Breast epithelium (tissue), 4 donors: ENCODE data around the gene COL17A1. TPM values are rescaled to one million over a fixed set of nuclear protein-coding genes. Genes with fewer than 3 reads are reported as not detected.

Experiments used
- DNase-seq, 2 donors: peaks; one replicate each; pipeline ENCODE4 v3.0.0-alpha.2; 2019; ENCODE audit warnings: low spot score in 2 of 2
- H3K27ac ChIP-seq, 2 donors: fragments of 200-600 bp; sonication (generic) in 1 of 2; one replicate each; pipeline ENCODE4 v1.5.1; 2016 to 2019; ENCODE audit warnings: mild to moderate bottlenecking in 1 of 2
- H3K27me3 ChIP-seq, 2 donors: fragments of 200-600 bp; sonication (generic) in 1 of 2; one replicate each; pipeline versions ENCODE4 v1.5.1 to v1.6.0; 2017 to 2019; ENCODE audit warnings: control low read depth in 1 of 2, mild to moderate bottlenecking in 1 of 2
- H3K36me3 ChIP-seq: fragments of 200-600 bp; one replicate; pipeline ENCODE4 v1.5.1; 2019
- H3K4me1 ChIP-seq, 2 donors: fragments of 200-600 bp; sonication (generic); one replicate each; pipeline ENCODE4 v1.5.1; 2016 to 2019; ENCODE audit warnings: control low read depth in 1 of 2
- H3K4me3 ChIP-seq, 3 donors: fragments of 200-600 bp; sonication (generic); 1 replicate in 2 of 3; 2 replicates in 1 of 3; pipeline ENCODE4 v1.5.1; 2016 to 2019; ENCODE audit warnings: mild to moderate bottlenecking in 3 of 3, moderate library complexity in 2 of 3
- H3K9me3 ChIP-seq, 2 donors: fragments of 200-600 bp; sonication (generic) in 1 of 2; one replicate each; pipeline ENCODE4 v1.5.1; 2016 to 2019; ENCODE audit warnings: control low read depth in 1 of 2
- CTCF ChIP-seq, 3 donors: fragments of 450-650 bp; IDR thresholded peaks; one replicate each; pipeline ENCODE4 v1.5.1; 2016 to 2017; ENCODE audit warnings: antibody characterized with exemption in 3 of 3, mild to moderate bottlenecking in 3 of 3, moderate library complexity in 3 of 3
- POLR2A ChIP-seq: fragments of 450-650 bp; IDR thresholded peaks from one replicate; pipeline ENCODE4 v1.6.1; 2016; ENCODE audit warnings: antibody characterized with exemption, mild to moderate bottlenecking, moderate library complexity
- POLR2AphosphoS5 ChIP-seq, 3 donors: sonication (generic); formaldehyde crosslinking; IDR thresholded peaks; one replicate each; pipeline ENCODE4 v1.6.1; 2017; ENCODE audit warnings: antibody characterized with exemption in 3 of 3
- intact Hi-C: fragments of 100-400 bp; cut with DNase I; formaldehyde crosslinking; loops from one replicate; pipeline ENCODE4 v1.15.1; 2023; ENCODE audit warnings: low total_unique reads
- total RNA-seq, 3 donors: library from RNA; depleted of rRNA; stranded (reverse); fragments of >200 nt; gene quantifications; one replicate each; pipeline ENCODE4 v1.1.0, GENCODE V29; 2016

Gene COL17A1
- total RNA-seq, 3 donors from 2014 or later, result 0.16 to 56.1 (median 34.1) TPM

- H3K9me3 ChIP-seq, result no peaks in the 10 kb centered on the region
- H3K36me3 ChIP-seq, result no peaks in the 10 kb centered on the region
- intact Hi-C loops, result no loop called here
- peak overlapping the region in 2 of 3 donors; percentile 42 to 43 for H3K4me3 ChIP-seq
- DNase-seq, result no peak
- no peaks in the 10 kb centered on the region for H3K27me3 ChIP-seq
- peak overlapping the region; percentile 48 to 70 for H3K27ac ChIP-seq
- H3K4me1 ChIP-seq, result no peaks in the 10 kb centered on the region
- TF ChIP-seq POLR2AphosphoS5 (IDR thresholded peaks at IDR 0.05) (no peak), POLR2A (no peak), CTCF (IDR thresholded peaks at IDR 0.05) (no peak)
Observed at GRCh38 chr10:104084482-104085142, 1.1 kb downstream of the COL17A1 start.

DNA sequence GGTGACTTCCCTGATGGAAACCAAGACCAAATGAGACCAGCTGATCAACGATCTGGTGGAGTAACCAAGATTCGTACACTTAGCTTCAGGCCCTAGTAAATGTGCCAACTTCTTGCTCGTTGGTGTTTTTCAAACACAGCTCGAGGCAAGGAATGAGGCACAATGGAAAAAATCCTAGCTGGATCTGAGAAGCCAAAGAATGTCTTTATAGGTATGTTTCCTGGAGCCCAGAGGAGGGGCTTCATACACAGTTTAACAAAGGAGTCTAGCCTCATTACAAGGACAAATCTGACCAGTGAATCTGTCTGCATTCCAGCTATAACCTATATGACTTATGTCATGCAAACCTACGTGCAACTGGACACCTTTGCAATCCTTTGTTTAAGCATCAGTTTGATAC, 3.7 kb downstream of the COL17A1 start:
- Histone ChIP-seq H3K27me3 (no peaks in the 10 kb centered on the region), H3K9me3 (no peaks in the 10 kb centered on the region), H3K36me3 (no peaks in the 10 kb centered on the region), H3K27ac (peak overlapping the region; percentile 48 to 71), H3K4me3 (peak overlapping the region in 1 of 3 donors; percentile 43), H3K4me1 (no peaks in the 10 kb centered on the region)
- peak in 1 of 2 donors; percentile 51 for DNase-seq
- TF ChIP-seq CTCF (IDR thresholded peaks at IDR 0.05), result no peak
- no peak for TF ChIP-seq POLR2A
- no peak for TF ChIP-seq POLR2AphosphoS5 (IDR thresholded peaks at IDR 0.05)
- intact Hi-C loops, result no loop called here

DNA sequence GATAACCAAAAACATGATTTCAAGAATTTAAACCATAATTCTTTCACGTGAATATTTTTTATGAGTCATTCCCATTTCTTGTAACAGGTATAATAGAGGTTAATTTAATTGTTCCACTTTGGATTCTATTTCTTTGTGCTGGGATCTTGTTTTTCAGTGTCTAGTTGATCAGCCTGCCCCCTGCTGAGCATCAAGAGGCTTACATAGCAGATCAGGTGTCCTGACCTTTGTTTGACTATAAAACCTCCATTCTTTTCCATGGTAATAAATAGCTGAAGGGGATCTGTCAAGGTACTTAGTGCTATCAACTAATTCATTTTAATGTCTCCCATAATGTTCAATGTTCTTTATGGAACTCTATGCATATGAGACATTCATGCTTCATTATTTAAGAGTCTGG, 4.9 kb downstream of the COL17A1 start:
- H3K27ac ChIP-seq, result peak overlapping the region; percentile 16 to 48
- no peaks in the 10 kb centered on the region for H3K4me1 ChIP-seq
- no peak for DNase-seq
- TF ChIP-seq POLR2AphosphoS5 (IDR thresholded peaks at IDR 0.05) (no peak), CTCF (IDR thresholded peaks at IDR 0.05) (peak in 1 of 3 donors; percentile 25), POLR2A (no peak)
- H3K36me3 ChIP-seq, result no peaks in the 10 kb centered on the region
- intact Hi-C loops, result no loop called here
- no peaks in the 10 kb centered on the region for H3K27me3 ChIP-seq
- H3K4me3 ChIP-seq, result no peak overlapping the region
- H3K9me3 ChIP-seq, result no peaks in the 10 kb centered on the region

- no peaks in the 10 kb centered on the region for H3K27me3 ChIP-seq
- no peak for DNase-seq
- intact Hi-C loops, result no loop called here
Observed at GRCh38 chr10:104077663-104078151, 8.0 kb downstream of the COL17A1 start.

More at GRCh38 chr10:104077663-104078151, 8.0 kb downstream of the COL17A1 start:
- Histone ChIP-seq H3K9me3 (no peaks in the 10 kb centered on the region), H3K4me3 (no peak overlapping the region), H3K36me3 (no peaks in the 10 kb centered on the region), H3K4me1 (no peaks in the 10 kb centered on the region), H3K27ac (peak overlapping the region; percentile 6 to 38)
- TF ChIP-seq POLR2A, result no peak
- TF ChIP-seq CTCF (IDR thresholded peaks at IDR 0.05), result no peak
- TF ChIP-seq POLR2AphosphoS5 (IDR thresholded peaks at IDR 0.05), result no peak
